Mucosa of descending colon (tissue), 3 donors: ENCODE results near the gene MEGF11. TPM values are rescaled to one million over a fixed set of nuclear protein-coding genes. Genes with fewer than 3 reads are reported as not detected.

Experiments
- ATAC-seq: fragments of 200-7000 bp; cut with Tn5 transposase; one replicate; pipeline ENCODE4 v1.9.1; 2020; ENCODE audit warnings: mild to moderate bottlenecking, moderate library complexity
- DNase-seq, 3 donors: peaks; one replicate each; pipeline ENCODE4 v3.0.0-alpha.2; 2020
- H3K36me3 ChIP-seq: fragments of 200-600 bp; one replicate; pipeline ENCODE4 v1.8.0; 2021; ENCODE audit warnings: low read depth, mild to moderate bottlenecking
- H3K4me1 ChIP-seq: fragments of 200-600 bp; one replicate; pipeline ENCODE4 v1.8.0; 2021; ENCODE audit warnings: low read depth, mild to moderate bottlenecking
- H3K4me3 ChIP-seq: fragments of 200-600 bp; one replicate; pipeline ENCODE4 v1.8.0; 2021; ENCODE audit warnings: mild to moderate bottlenecking
- H3K9me3 ChIP-seq: fragments of 200-600 bp; one replicate; pipeline ENCODE4 v1.8.0; 2021; ENCODE audit warnings: mild to moderate bottlenecking
- intact Hi-C, 2 donors: fragments of 100-400 bp; cut with DNase I in 1 of 2; cut with micrococcal nuclease in 1 of 2; formaldehyde crosslinking; loops; one replicate each; pipeline versions ENCODE4 v1.11.0 to v1.11.1; 2022; cut with DNase I, micrococcal nuclease
- total RNA-seq, 3 donors: library from RNA; stranded (reverse); fragmentation: NEBNext Ultra II Directional in 2 of 3; extraction: Animal tissue kit (Norgen Biotek cat#: 25700) in 2 of 3; gene quantifications; one replicate each; pipeline versions ENCODE4 v1.2.1 to v1.2.4, GENCODE V29; 2021 to 2023
- TF ChIP-seq, protein P1 (sequence below): fragments of 200-600 bp; IDR thresholded peaks from one replicate; pipeline ENCODE4 v1.8.0; 2022; ENCODE audit warnings: antibody characterized with exemption, mild to moderate bottlenecking
- donor health status: DM: no; HTN: no; CAD: no; lungs with moderate emphysema.
- donor health status: DM: no; HTN: no; CAD: no.
- donor health status: DM: no; HTN: yes; CAD: no.

Gene MEGF11
- total RNA-seq, 3 donors from 2014 or later, result 0.12 to 0.29 (median 0.19) TPM

DNA sequence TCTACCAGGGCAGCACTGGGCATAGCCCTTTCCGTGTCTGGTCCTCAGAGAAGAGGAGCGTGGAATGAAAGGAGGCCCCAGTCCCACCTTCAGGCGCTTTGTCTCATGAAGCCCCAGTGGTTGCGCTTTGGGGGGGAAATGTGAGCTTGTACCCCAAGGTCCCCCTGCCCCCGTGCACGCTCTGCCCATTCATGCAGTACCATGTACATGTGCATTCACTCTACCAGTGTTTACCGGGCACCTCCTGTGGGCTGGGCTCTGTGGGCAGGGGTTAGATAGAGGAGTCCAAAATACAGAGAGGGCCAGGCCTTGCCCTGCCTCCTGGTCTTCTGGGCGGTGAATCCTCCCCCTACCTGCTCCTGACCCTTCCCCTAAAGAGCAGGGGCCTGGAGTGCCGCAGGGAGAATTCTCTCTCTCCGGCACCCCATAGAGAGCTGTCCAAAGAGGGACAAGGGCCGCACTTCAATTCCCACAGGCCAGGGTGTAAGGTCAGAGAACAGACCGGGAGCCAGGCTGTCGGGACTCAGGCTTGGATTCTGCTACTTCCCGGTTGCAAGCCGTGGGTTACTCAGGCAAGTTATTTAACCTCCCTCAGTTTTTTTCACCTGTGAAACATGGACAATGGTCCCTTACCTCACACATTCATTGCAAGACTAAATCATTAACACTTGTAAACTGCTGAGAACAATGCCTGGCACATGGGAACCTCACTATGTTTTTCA is 153.4 kb downstream of the MEGF11 start:
- Histone ChIP-seq H3K9me3 (no peaks in the 10 kb centered on the region), H3K4me1 (no peaks in the 10 kb centered on the region), H3K4me3 (no peak overlapping the region), H3K36me3 (no peaks in the 10 kb centered on the region)
- ATAC-seq (no peak), DNase-seq (no peak)
- intact Hi-C loops, result no loop called here
- TF ChIP-seq, protein P1, sequence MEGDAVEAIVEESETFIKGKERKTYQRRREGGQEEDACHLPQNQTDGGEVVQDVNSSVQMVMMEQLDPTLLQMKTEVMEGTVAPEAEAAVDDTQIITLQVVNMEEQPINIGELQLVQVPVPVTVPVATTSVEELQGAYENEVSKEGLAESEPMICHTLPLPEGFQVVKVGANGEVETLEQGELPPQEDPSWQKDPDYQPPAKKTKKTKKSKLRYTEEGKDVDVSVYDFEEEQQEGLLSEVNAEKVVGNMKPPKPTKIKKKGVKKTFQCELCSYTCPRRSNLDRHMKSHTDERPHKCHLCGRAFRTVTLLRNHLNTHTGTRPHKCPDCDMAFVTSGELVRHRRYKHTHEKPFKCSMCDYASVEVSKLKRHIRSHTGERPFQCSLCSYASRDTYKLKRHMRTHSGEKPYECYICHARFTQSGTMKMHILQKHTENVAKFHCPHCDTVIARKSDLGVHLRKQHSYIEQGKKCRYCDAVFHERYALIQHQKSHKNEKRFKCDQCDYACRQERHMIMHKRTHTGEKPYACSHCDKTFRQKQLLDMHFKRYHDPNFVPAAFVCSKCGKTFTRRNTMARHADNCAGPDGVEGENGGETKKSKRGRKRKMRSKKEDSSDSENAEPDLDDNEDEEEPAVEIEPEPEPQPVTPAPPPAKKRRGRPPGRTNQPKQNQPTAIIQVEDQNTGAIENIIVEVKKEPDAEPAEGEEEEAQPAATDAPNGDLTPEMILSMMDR, result no peak

DNA sequence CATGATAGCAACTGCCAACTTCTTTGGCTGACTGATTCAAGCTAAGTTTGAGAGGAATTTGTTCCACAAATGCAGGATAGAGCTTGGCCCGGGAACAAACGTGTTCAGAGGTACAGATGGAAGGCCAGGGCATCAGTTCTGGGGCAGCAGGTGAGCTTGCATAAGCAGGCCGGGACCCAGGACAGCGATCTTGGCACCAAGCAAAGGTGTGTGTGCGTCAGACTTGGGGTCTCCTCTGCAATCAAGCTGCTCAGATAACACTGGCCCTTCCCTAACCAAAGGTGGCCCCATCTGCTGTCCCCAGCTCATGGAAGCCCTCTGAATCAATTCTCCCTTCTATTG is 155.6 kb downstream of the MEGF11 start:
- H3K4me1 ChIP-seq, result no peaks in the 10 kb centered on the region
- no peaks in the 10 kb centered on the region for H3K36me3 ChIP-seq
- no peak overlapping the region for H3K4me3 ChIP-seq
- TF ChIP-seq, protein P1, result no peak
- DNase-seq (no peak), ATAC-seq (no peak)
- intact Hi-C loops, result no loop called here
- no peaks in the 10 kb centered on the region for H3K9me3 ChIP-seq

DNA sequence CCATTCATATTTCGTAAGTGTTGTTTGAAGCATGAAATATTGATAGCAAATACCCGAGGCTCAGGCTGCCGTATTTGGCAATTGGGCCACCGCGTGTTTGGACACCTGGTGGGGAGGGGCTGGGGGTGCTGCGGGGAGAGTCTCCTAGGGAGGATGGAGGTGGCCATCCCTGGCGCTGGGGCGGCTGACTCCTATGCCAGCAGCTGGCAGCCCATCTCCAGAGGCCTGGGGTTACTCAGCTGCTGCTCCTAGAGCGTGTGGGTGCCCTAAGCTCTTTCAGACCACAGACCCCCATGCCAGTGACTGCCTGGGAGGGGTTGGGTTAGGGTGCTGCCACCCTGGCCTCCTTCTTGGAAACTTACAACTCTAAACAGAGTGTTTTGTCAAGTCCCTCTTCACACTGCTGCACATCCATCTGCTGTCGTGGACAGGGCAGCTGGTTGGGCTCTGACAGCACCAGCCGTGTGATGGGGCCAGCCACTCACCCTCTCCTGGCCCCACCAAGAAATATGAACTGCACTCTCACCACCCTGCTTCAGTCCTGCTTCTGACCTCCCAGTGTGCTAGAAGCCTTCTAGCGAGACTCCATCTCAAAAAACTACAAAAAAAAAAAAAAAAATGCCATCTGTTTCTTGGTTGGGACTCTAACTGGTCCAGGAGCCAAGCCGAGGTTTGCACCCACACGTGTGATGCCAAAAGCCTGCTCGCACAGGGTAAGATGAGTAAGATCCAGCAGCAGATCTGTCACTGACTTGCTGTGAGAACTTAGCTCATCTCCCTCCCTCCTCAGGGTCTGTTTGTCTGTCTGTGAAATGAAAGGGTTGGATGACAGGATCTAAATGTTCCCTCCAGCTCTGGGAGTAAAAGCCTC is 156.2 kb downstream of the MEGF11 start:
- intact Hi-C loops, result no loop called here
- no peaks in the 10 kb centered on the region for H3K9me3 ChIP-seq
- H3K4me1 ChIP-seq, result no peaks in the 10 kb centered on the region
- no peaks in the 10 kb centered on the region for H3K36me3 ChIP-seq
- TF ChIP-seq, protein P1, result no peak
- ATAC-seq, result no peak
- no peak for DNase-seq
- no peak overlapping the region for H3K4me3 ChIP-seq

DNA sequence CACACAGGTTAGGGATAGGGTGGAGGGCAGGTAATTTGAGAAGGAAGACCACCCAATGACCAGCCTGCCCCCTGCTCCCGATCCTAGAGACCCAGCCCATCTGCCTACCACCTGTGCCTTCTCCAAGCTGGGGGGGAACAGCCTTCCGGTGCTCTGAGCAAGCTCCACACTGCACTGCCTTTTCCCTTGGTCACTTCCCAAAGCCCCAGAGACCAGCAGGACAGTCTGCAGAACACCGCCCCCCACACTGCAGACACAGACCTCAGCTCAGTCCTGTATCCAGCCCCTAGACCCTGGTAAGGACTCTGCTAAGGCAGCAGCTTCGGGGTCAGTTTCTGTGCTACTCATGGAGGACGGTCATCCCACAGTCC is 156.9 kb downstream of the MEGF11 start:
- intact Hi-C loops, result no loop called here
- H3K36me3 ChIP-seq, result no peaks in the 10 kb centered on the region
- DNase-seq (no peak), ATAC-seq (no peak)
- no peaks in the 10 kb centered on the region for H3K4me1 ChIP-seq
- TF ChIP-seq, protein P1, result no peak
- no peaks in the 10 kb centered on the region for H3K9me3 ChIP-seq
- H3K4me3 ChIP-seq, result no peak overlapping the region

DNA sequence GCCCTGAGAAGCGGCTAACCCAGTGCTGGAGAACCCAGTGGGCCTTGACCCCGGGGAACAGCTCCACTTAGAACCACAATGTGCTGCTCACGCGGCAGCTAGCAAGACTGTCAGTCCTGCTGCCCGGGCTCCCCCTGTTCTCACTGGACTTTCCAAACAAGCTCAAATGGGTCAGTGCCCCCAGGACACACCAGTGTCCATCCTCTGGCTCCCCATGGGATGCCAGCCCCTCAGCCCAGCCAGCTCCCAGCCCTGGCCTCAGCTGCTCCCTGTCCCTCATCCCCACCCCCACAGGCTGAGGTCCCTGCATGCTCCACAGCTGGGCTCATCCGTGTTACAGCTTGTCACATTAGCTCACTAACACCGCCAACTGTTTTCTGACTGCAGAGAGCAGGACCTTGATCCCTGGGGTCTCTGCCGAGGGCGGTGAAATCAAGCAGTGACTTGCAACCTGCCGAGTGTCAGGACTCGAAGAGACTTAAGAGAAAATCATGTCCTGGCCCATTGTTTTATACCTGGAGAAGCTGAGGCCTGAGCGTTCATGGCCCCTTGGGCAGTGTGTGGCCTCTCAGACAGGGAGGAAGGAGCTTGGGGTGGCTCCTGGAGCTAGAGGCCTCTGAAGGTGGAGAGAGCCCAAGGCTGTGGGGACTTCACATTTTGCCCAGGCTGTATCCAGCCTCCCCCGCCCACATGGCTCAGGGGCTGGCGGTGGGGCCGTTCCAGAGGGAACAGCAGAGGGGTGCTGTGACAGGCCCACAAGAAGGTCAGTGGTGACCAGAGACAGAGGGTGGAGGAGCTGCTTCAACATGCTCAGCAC is 157.5 kb downstream of the MEGF11 start:
- TF ChIP-seq, protein P1, result no peak
- no peak for ATAC-seq
- intact Hi-C loops, result no loop called here
- Histone ChIP-seq H3K36me3 (no peaks in the 10 kb centered on the region), H3K9me3 (no peaks in the 10 kb centered on the region), H3K4me1 (no peaks in the 10 kb centered on the region), H3K4me3 (no peak overlapping the region)
- DNase-seq, result no peak
